SK-N-SH treated with all-trans-retinoic acid at 6 μM for 48 hours (cell line): Measurements from ENCODE around the gene GMNN.

Experiments
- ESRRG ChIP-seq: fragments of 250-450 bp; sonication (Bioruptor Pico); IDR thresholded peaks from 2 replicates; pipeline ENCODE4 v1.6.1; 2021; ENCODE audit warnings: mild to moderate bottlenecking
- ISL1 ChIP-seq: fragments of 250-450 bp; sonication (Bioruptor Pico); IDR thresholded peaks from 2 replicates; pipeline ENCODE4 v2.1.2; 2022; ENCODE audit warnings: mild to moderate bottlenecking, moderate library complexity
- OSR1 ChIP-seq: fragments of 250-450 bp; sonication (Bioruptor Pico); IDR thresholded peaks from 2 replicates; pipeline ENCODE4 v1.8.0; 2022; ENCODE audit warnings: moderate library complexity, mild to moderate bottlenecking, inconsistent platforms
- RARB ChIP-seq: fragments of 250-450 bp; sonication (Bioruptor Pico); IDR thresholded peaks from 2 replicates; pipeline ENCODE4 v1.8.0; 2021; ENCODE audit warnings: mild to moderate bottlenecking, moderate library complexity
- ZFP3 ChIP-seq: fragments of 250-450 bp; sonication (Bioruptor Pico); IDR thresholded peaks from 2 replicates; pipeline ENCODE4 v1.5.0; 2020; ENCODE audit warnings: mild to moderate bottlenecking, moderate library complexity
- ZNF565 ChIP-seq: fragments of 450-650 bp; formaldehyde crosslinking; conservative IDR thresholded peaks from 2 replicates; pipeline ENCODE4 v1.5.0; 2020; ENCODE audit warnings: low read depth, mild to moderate bottlenecking, moderate library complexity
- ZNF8 ChIP-seq: fragments of 450-650 bp; formaldehyde crosslinking; IDR thresholded peaks from 2 replicates; pipeline ENCODE4 v1.5.0; 2020; ENCODE audit warnings: mild to moderate bottlenecking, moderate library complexity

DNA sequence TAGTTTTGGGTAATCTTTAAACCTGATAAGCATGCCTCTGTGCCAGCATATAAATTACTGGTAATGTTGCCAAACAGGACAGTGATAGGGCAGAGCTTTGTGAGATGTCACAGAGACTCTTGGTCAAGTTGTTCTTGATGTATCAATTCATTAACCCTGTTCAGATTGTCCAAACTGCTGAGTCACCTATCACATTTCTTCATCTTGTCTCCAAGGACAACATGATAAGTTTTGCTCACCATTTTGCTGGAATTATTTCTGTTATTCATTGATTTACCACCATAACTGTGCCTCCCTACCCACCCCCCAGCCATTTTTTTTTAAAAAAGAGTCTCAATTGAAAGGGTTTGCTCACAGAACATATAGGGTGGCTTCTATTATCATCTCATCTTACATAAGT, 19.5 kb upstream of the GMNN start:
- no peak for TF ChIP-seq OSR1 (CRISPR knock-in tag)
- TF ChIP-seq ZNF565 (CRISPR knock-in tag), result no peak
- TF ChIP-seq ZFP3 (CRISPR knock-in tag), result no peak
- TF ChIP-seq RARB (CRISPR knock-in tag), result no peak
- no peak for TF ChIP-seq ESRRG (CRISPR knock-in tag)
- TF ChIP-seq ZNF8, result no peak
- no peak for TF ChIP-seq ISL1 (CRISPR knock-in tag)
